Measurements from ENCODE around the gene CDC123. TPM values are rescaled to one million over a fixed set of nuclear protein-coding genes. Genes with fewer than 3 reads are reported as not detected.
"Not testable (repeated sequence)": the region's sequence is repeated elsewhere in the genome, so short reads cannot be mapped to it uniquely, and the experiment has no call there.

The CDC123 gene
- total RNA-seq, 4 donors from 2014 or later: 58.1 to 86.7 (median 69.3) TPM

GRCh38 chr10:12165999-12166775, 29.8 kb upstream of the CDC123 start:
- WGBS: 80% methylated on average over 6 of the region's 6 CpGs
- Histone ChIP-seq H3K27me3 (no peaks in the 10 kb centered on the region), H3K27ac (no peak overlapping the region), H3K4me3 (no peak overlapping the region), H3K36me3 (peaks cover 89% of the 10 kb centered on the region), H3K9me3 (no peaks in the 10 kb centered on the region), H3K4me1 (no peaks in the 10 kb centered on the region)
- DNase-seq (ENCODE audit: low spot score in 2 of 2): no peak
- TF ChIP-seq CTCF (IDR thresholded peaks at IDR 0.05) (no peak), POLR2AphosphoS5 (IDR thresholded peaks at IDR 0.05) (no peak), POLR2A (IDR thresholded peaks at IDR 0.05) (no peak), EP300 (IDR thresholded peaks at IDR 0.05) (no peak)

- H3K27me3 ChIP-seq; H3K27ac ChIP-seq; H3K4me3 ChIP-seq; H3K9me3 ChIP-seq; DNase-seq (ENCODE audit: low spot score in 2 of 2); H3K4me1 ChIP-seq: not testable (repeated sequence)
- peaks cover 95% of the 10 kb centered on the region for H3K36me3 ChIP-seq
- 84% methylated on average over 6 of the region's 6 CpGs for WGBS
These were observed 24.5 kb upstream of the CDC123 start for GRCh38 chr10:12171512-12171911.

- no peaks in the 10 kb centered on the region for H3K27me3 ChIP-seq
- H3K36me3 ChIP-seq: peaks cover 74% of the 10 kb centered on the region
- H3K4me3 ChIP-seq: no peak overlapping the region
- DNase-seq (ENCODE audit: low spot score in 2 of 2): no peak
- no peak overlapping the region for H3K27ac ChIP-seq
- H3K9me3 ChIP-seq: no peaks in the 10 kb centered on the region
- H3K4me1 ChIP-seq: no peaks in the 10 kb centered on the region
- WGBS: 90% methylated on average over 9 of the region's 9 CpGs
- TF ChIP-seq POLR2A (IDR thresholded peaks at IDR 0.05) (no peak), EP300 (IDR thresholded peaks at IDR 0.05) (no peak), POLR2AphosphoS5 (IDR thresholded peaks at IDR 0.05) (no peak), CTCF (IDR thresholded peaks at IDR 0.05) (no peak)
These were observed 18.3 kb upstream of the CDC123 start for GRCh38 chr10:12177642-12178041.

- no peak overlapping the region for H3K27ac ChIP-seq
- no peak overlapping the region for H3K4me3 ChIP-seq
- H3K27me3 ChIP-seq: no peaks in the 10 kb centered on the region
- 86% methylated on average over 4 of the region's 4 CpGs for WGBS
- H3K9me3 ChIP-seq: no peaks in the 10 kb centered on the region
- H3K4me1 ChIP-seq: no peaks in the 10 kb centered on the region
- DNase-seq (ENCODE audit: low spot score in 2 of 2): no peak
- peaks cover 70% of the 10 kb centered on the region for H3K36me3 ChIP-seq
- TF ChIP-seq POLR2AphosphoS5 (IDR thresholded peaks at IDR 0.05) (no peak), EP300 (IDR thresholded peaks at IDR 0.05) (no peak), POLR2A (IDR thresholded peaks at IDR 0.05) (no peak), CTCF (IDR thresholded peaks at IDR 0.05) (no peak)
These were observed 16.3 kb upstream of the CDC123 start for GRCh38 chr10:12179606-12180170.

- no peaks in the 10 kb centered on the region for H3K9me3 ChIP-seq
- H3K27me3 ChIP-seq: no peaks in the 10 kb centered on the region
- H3K27ac ChIP-seq: no peak overlapping the region
- no peak for DNase-seq (ENCODE audit: low spot score in 2 of 2)
- no peak for TF ChIP-seq POLR2A (IDR thresholded peaks at IDR 0.05)
- TF ChIP-seq POLR2AphosphoS5 (IDR thresholded peaks at IDR 0.05): no peak
- WGBS: 71% methylated on average over 9 of the region's 9 CpGs
- no peaks in the 10 kb centered on the region for H3K4me1 ChIP-seq
- H3K4me3 ChIP-seq: no peak overlapping the region
- peaks cover 70% of the 10 kb centered on the region for H3K36me3 ChIP-seq
These were observed 15.6 kb upstream of the CDC123 start for GRCh38 chr10:12180221-12180974.

Measured in suprapubic skin (tissue), 4 donors.